Stimulated activated CD4-positive, alpha-beta T cell treated with anti-CD3 and anti-CD28 coated beads, Interleukin-15, amount 100 ng/mL, for 1 hour (primary cell): ENCODE measurements around the gene SNRPF.
"Not testable (repeated sequence)": the region's sequence is repeated elsewhere in the genome, so short reads cannot be mapped to it uniquely, and the experiment has no call there.

Experiments
- DNase-seq, 2 donors: peaks; one replicate each; pipeline ENCODE4 v3.0.0-alpha.2; 2020; ENCODE audit warnings: low read depth in 1 of 2, low spot score in 1 of 2

The SNRPF gene

DNA sequence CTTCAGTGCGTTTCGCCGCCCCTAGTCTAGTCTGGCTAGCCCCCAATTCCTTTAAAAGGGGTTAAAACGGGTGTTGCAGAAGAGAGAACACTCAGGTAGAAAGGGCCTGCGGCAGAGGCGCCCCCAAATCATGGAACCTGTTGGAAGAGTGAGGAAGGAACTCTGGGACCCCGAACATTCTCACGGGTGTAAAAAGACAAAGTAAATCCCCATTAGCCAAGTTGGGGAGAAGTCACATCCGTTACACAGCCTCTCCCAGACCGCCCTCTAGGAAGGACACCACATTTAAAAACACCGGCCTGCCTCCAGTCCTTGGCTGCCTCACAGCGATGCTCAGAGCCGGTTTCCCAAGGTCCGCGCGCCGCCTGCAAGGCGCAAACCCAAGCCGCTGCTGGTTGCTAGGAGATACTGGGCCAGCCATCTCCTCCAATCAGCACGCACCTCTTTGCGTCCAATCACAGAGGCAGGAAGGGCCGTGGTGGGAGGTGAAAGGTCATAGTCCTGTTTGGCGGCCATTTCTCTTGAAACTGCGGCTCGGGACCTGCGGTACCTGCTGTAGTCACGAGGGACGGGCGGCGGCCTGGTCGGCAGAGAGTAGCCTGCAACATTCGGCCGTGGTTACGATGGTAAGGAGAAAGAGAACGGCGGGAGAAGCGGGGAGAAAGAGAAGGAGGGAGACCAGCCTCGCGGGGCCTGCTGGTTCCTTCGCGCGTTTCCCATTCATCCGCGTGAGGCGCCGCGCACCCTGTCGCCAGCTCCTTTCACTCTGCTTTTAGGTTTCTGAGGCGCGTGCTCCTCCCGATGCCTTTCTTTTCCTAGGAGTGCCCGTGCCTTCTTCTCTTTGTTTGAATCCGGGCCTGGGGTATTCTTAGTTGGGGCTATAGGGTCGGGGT is at the start of gene SNRPF:
Gene SNRPF (plus strand): TSS at position 502 of the 893 bp plus-strand sequence. CDS start 122 bp downstream, at position 624.
- peak; percentile 82 to 87 for DNase-seq

DNA sequence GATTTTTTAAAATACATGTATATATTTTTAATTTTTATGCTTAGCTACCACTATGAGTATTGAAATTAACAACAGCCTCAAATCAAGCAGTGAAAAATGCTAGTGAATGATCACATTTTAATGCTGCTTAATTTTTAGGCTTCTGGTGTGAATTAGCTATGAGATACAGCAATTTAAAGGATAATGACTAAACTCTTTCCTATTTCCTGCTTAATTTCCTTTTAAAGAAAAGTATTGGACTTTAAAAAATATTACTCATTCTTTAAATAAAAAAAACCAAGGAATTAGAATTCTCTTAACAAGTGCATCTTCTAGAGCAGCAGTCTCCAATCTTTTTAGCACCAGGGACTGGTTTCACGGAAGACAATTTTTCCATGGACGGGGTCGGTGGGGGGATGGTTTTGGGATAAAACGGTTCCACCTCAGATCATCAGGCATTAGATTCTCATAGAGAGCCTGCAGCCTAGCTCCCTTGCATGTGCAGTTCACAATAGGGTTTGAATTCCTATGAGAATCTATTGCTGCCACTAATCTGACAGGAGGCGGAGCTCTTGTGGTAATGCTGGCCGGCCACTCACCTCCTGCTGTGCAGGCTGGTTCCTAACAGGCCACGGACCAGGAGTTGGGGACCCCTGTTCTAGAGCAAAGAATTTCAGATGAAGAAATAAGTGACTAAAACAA is 49.6 kb upstream of the SNRPF start:
- DNase-seq: no peak

DNA sequence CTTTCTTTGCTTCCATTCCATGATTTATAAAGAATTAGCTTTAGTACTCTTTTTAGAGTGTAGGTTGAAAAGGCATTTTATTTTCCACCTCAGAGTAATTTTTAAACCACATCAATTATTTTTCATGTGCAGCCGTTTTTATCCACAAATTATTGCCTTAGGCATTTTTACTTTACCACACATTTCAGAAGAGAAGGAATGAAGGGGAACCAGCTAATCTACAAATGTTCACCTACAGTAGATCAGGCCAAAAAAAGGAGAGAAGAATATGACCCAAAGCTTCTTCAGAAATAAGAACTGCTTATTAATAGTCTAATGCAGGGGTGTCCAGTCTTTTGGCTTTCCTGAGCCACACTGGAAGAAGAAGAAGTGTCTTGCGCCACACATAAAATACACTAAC is 48.3 kb upstream of the SNRPF start:
- no peak for DNase-seq

DNA sequence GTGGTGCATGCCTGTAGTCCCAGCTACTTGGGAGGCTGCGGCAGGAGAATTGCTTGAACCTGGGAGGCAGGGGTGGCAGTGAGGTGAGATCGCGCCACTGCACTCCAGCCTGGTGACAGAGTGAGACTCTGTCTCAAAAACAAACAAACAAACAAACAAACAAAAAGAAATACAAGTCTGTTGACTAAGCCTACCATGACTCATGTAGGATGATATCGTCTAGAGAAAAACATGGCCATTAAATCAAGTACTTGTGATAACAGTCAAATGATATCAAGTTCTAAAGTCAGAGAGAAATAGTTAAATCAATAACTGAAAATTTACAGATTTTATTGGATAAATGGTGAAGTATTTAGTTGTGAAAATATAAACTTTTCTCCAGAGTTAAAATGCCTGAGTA is 46.6 kb upstream of the SNRPF start:
- not testable (repeated sequence) for DNase-seq

DNA sequence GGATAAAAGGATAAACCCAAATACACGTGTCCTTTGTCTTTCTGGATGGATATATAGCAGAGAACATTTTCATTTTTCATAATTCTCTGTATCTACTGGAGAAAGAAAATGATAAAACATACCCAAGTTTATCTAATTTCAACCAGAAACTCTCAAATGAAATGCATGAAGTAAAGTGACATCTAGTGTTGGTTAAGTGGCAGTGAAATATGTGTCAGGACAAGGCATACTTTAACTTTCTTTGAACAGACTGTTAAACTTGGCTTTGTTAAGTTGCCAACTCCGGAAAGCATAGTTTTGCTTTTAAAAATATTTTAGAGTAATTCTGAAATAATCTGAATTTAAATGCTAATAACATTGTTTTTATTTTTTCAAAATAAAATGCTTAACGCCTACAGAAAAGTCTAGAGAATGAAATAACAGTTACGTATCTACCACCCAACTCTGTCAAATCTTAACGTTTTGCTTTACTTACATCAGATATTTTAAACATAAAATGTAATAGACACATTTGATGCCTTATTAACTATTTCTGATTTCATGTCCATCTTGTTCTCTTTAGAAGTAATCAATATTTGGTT is 43.0 kb upstream of the SNRPF start:
- no peak for DNase-seq

DNA sequence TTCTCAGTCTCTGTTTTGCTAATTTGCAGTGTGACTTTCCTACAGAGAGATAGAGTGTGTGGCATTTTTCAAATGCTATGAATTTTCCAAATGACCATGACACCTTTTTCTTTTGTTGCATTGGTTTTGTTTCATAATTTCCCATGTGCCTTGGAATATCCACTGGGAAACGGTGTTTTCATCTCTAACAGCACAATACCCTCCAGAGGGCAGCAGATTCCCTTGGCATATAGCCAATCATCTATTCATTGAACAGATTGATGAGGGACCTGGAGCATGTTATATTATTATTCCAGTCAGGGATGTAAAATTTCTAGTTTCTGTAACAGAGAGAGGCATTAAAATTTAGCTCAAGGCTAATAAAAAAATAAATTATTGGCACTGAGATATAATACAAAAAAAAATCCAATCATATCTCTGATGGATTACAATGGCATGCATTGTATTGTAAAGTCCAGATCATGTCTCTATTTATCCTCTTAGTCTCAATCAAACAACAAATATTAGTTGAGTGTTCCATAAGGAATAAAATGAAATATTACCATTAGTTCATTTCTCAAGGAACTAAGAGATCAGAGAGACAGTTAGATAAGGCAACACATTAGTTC is 38.6 kb upstream of the SNRPF start:
- no peak for DNase-seq

DNA sequence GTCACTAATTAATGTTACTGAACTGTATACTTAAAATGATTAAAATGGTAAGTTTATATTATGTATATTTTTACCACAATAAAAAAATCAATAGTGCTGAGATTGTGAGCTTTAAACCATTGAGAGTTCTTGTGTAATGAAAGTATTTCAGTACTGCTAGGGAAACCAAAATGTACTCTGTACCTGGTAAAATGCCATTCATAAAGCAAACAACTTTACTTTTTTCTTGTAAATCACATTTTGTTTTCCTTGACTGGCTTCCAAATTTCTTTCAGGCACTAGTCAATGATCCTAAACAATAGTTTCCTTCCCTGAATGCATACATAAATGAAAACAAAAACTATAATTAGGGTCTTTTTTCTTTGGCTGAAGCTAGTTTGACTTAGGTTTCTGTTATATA is 29.4 kb upstream of the SNRPF start:
- no peak for DNase-seq

DNA sequence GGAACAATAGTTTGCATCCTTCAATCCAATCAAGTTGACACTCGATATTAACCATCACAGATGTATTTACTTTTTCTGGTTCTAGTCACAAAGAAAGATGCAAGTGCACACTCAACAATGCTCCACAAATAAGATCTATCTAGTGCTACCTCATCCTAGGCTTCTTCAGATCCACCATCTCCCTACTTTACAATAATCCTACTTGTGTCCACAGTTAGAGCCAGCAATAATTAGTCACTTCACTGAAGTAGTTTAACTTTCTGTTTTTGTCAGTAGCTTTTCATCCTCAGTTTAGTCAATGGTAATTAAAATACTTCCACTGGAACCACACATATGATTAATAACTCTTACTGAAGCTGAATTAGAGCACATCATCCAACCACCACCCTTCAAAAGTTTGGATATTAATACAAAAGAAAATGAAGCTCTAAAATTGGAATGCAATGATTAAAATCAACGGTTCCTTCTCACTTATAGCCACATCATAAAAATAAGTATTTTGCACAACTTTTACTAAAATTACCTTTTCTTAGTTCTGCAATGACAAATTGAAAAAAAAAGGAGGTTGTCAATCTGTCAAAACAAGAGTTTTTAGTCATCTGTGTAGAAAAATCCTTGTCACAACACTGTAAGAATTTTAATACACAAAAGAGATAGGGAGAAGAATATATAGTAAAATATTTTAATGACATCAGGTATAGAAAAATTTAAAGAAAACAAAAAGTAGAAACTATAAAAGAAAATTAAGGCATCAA is 28.2 kb upstream of the SNRPF start:
- DNase-seq: no peak

DNA sequence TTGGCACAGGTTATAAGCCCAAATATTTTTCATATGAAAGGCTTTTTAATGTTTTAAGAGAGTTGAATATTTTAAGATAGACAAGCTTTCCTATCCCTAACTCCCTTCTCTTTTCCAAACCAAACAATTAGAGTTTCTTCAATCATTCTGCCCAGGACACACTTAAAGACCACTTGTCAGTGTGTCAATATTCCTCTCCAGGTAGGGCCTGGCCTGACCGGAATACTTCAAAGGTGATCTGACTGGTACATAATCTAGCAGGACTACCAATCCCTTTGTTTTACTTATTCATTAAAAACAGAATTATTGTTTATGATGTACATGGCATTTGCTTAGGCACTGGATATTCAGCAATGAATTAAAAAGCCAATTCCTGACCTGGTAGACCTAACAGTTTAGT is 24.2 kb upstream of the SNRPF start:
- DNase-seq: no peak

DNA sequence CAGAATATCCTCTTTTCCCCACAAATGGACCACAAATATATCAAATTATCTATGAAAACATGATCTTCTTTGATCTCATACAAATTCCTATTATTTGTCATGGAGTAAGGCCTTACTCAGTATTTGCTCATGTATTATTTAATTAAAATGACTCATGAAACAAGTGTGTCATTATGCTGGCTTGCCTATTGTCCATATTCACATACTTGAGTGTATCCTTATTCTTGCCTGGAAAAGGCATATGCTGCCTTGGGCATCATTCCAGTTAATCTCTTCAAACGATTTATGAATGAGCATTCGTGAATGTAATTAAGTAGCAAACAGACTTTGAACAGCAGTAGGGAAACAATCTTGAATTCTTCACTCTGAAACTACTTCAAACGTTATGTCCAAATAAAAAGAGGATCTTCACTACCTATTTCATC is 22.6 kb upstream of the SNRPF start:
- no peak for DNase-seq

DNA sequence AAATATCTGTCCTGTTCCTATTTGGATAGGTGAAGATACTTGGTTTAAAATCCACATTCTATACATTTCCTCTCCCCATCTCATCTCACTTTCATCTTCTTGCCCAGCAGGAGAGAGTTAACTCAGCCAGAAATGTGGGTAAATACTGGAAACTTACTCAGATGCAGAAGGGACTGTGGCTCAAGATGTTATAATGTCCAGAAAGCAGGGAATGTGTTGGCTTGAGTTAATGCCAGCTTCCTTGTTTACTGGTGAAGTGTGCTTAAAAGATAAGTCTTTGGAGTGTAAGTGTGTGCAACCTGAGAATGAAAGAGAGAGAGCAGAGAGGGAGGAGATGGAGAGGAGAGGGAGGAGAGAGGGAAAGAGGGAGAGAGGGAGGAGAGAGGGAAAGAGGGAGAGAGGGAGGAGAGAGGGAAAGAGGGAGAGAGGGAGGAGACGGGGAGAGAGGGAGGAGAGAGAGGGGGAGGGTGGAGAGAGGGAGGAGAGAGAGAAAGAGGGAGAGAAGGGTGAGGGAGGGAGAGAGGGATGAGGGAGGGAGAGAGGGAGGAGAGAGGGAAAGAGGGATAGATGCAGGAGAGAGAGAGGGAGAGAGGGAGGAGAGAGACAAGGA is 22.0 kb upstream of the SNRPF start:
- no peak for DNase-seq

DNA sequence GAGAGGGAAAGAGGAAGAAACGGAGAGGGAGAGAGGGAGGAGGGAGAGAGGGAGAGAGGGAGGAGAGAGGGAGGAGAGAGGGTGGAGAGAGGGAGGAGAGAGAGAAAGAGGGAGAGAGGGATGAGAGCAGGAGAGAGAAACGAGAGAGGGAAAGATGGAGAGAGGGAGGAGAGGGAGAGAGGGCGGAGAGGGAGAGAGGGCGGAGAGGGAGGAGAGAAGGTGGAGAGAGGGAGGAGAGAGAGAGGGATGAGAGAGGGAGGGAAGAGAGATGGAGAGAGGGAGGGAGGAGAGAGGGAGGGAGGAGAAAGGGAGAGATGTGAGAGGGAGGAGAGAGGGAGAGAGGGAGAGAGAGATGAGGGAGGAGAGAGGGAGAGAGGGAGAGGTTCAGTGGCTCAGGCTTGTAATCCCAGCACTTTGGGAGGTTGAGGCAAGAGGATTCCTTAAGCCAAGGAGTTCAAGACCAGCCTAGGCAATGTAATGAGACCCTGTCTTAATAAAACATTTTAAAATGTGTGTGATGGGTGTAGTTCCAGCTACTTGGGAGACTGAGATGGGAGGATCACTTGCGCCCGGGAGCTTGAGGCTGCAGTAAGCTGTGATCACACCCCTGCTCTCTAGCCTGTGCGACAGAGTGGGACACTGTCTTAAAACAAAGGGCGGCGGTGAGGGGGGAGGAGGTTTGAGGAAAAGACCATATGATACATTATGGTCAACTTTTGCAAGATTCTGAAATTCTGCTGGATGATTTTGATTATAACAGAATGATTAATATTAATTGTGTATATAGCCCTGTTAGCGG is 21.3 kb upstream of the SNRPF start:
- no peak for DNase-seq

DNA sequence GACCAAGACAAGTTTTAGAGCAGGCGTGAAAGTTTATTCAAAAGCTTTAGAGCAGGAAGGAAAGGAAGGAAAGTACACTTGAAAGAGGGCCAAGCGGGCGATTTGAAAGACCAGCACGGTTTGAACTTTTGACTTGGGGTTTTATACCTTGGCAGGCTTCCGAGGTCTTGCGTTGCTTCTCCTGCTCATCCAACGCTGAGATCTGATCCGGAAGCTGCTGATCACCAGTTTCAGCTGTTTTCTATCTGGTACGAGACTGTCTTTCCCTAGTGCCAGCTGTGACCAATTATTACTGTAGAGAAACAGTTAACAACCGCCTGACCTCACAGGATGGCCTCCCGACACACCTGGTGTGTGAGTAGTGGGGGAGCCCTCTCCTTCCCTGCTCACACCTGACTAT is 20.6 kb upstream of the SNRPF start:
- DNase-seq: no peak

DNA sequence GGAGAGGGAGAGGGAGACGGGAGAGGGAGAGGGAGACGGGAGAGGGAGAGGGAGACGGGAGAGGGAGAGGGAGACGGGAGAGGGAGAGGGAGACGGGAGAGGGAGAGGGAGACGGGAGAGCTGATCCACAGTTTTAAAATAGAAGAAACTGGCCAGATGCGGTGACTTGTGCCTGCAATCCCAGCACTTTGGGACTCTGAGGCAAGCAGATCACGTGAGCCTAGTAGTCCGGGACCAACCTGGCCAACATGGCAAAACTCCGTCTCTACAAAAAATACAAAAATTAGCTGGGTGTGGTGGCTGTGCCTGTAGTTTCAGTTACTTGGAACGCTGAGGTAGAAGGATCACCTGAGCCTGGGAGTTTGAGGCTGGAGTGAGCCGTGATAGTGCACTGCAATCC is 16.3 kb upstream of the SNRPF start:
- DNase-seq: not testable (repeated sequence)

DNA sequence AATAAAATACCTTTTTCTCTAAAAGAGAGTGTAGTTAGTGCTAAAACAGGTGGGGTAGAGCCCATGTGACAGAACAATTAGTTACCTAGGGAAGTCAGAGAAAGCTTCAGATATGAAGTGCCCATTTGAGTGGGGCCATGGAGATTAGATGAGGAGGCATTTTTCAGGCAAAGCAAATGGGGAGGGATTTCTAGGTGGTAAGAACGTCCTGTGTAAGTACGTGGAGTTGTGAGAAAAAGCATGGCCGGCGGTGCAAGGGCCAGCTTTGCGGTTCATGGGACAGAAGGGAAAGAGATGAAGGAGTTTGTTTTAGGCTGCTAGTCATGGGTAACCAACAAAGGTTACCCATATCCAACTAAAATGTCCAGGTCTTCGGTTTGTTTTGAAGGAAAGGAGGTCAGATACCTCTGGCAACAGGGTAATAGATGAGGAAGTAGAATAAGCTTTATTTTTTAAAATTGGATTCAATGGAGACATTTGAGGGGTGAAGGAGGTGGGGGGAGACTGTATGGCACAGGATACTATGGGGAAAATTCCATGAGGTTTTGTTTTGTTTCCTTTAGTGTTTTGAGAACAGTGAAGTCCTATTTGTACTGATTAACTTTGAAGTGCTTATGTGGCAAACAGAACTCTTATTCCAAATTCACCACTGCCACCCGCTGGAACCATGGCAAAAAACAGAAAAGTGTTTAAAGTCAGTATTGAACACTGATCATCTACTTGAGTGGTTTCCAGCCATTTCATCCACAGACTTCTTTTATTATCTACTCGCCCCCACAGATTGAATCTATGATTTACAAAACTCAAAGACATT is 10.0 kb upstream of the SNRPF start:
- no peak for DNase-seq

DNA sequence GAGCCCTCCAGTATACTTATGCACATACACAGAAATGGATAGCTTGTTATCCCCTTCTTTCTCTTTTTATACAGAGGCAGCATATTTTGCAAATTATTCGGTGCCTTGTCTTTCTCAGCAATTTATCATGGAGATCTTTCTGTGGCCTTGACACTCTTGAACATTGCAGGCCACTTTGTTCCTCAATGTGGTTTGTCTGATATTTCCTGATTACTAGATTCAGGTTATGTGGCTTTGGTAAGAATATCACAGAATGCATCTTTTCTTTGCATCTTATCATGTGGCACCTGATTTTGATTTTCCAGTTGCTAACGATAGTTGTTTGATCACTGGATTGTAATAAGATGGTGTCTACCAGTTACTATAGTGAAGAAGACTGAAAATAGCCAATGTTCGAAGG is 7.1 kb upstream of the SNRPF start:
- DNase-seq: no peak

DNA sequence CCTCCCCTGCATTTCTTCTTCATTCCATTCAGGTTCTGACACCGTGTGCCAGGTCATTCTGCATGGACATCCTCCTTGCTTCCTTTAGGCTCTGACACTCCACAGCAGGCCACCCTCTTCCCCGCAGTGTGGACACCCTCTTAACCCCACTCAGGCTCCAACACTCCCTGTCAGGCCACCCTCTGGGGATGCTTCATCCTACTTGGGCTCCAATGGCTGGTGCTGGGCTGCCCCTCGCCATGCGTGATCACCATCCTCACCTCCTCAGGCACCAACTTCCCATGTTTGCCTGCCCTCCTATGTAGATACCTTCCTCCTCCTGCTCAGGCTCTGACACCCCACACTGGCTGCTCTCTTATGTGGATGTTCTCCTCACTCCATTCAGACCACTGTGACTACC is 6.6 kb upstream of the SNRPF start:
- DNase-seq: no peak

DNA sequence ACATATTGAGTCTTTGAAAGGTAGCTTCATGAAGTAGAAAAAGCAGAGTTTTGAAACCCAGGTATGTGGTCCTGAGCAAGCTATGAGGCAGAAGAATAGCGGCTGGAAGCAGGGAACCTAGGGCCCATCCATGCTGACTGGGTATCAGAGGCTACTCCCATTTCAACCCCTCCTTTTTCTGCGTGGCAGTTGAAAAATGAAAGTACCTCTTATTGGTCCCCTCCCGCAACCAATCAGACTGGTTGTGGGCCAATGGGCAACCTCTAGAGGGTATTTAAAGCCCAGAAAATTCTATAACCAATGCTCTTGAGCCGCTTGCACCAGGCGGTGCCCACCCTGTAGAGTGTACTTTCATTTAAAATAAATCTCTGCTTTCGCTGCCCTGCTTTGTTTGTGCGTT is 1.6 kb upstream of the SNRPF start:
- DNase-seq: no peak

DNA sequence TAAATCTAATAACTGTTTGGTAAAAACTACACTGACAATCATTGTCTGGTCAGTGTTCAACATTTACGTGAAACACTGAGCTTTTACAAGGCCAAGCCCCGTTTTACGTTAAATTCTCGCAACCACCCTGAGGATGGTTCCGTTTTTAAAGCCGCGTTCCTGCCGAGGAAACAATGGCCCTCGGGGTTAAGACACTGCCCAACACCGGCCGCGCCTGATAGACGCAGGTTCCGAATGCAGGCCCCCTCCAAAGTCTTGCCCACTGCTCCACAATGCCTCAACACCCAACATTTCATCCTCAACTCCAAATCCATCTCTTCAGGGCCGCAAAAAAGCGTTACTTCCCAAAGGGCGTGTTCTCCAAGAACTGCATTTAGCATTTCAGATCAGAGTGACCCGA is 953 bp upstream of the SNRPF start:
- DNase-seq: no peak
